Esophagus muscularis mucosa (tissue), 4 donors: ENCODE measurements around the gene CHD1L. TPM values are rescaled to one million over a fixed set of nuclear protein-coding genes. Genes with fewer than 3 reads are reported as not detected.

Experiments
- DNase-seq: peaks from one replicate; pipeline ENCODE4 v3.0.0-alpha.2; 2017; ENCODE audit errors: extremely low spot score
- H3K27ac ChIP-seq, 4 donors: fragments of 200-600 bp; sonication (generic); replicated peaks in 1 of 4; 1 replicate in 3 of 4; 2 replicates in 1 of 4; pipeline ENCODE4 v1.5.1; 2016 to 2019; ENCODE audit warnings: mild to moderate bottlenecking in 1 of 4
- H3K27me3 ChIP-seq, 4 donors: fragments of 200-600 bp; sonication (generic); one replicate each; pipeline versions ENCODE4 v1.5.1 to v1.6.0; 2016 to 2019
- H3K36me3 ChIP-seq, 4 donors: fragments of 200-600 bp; sonication (generic); one replicate each; pipeline ENCODE4 v1.5.1; 2016 to 2019
- H3K4me1 ChIP-seq, 4 donors: fragments of 200-600 bp; sonication (generic); one replicate each; pipeline ENCODE4 v1.5.1; 2016 to 2019
- H3K4me3 ChIP-seq, 4 donors: fragments of 200-600 bp; sonication (generic); 1 replicate in 2 of 4; 2 replicates in 2 of 4; pipeline ENCODE4 v1.5.1; 2016 to 2019; ENCODE audit warnings: mild to moderate bottlenecking in 4 of 4, moderate library complexity in 1 of 4
- H3K9me3 ChIP-seq, 4 donors: fragments of 200-600 bp; sonication (generic); 1 replicate in 3 of 4; 2 replicates in 1 of 4; pipeline ENCODE4 v1.5.1; 2016 to 2019
- EP300 ChIP-seq: sonication (generic); formaldehyde crosslinking; IDR thresholded peaks from one replicate; pipeline ENCODE4 v1.6.1; 2017; ENCODE audit warnings: antibody characterized with exemption
- POLR2A ChIP-seq: fragments of 450-650 bp; IDR thresholded peaks from one replicate; pipeline ENCODE4 v1.6.1; 2017; ENCODE audit warnings: antibody characterized with exemption, moderate library complexity, mild to moderate bottlenecking, low read depth
- POLR2AphosphoS5 ChIP-seq, 2 donors: sonication (generic); formaldehyde crosslinking; IDR thresholded peaks; one replicate each; pipeline ENCODE4 v1.6.1; 2017; ENCODE audit warnings: antibody characterized with exemption in 2 of 2
- WGBS: methylation state at CpG from one replicate; pipeline ENCODE4 v1.1.5; 2018; 5-methylcytosine and 5-hydroxymethylcytosine counted together
- intact Hi-C: fragments of 100-400 bp; cut with DNase I; formaldehyde crosslinking; loops from one replicate; pipeline ENCODE4 v1.15.1; 2023
- total RNA-seq, 4 donors: library from RNA; depleted of rRNA; stranded (reverse); fragments of >200 nt; gene quantifications; one replicate each; pipeline versions ENCODE4 v1.1.0 to v1.2.1, GENCODE V29; 2016
- TF ChIP-seq, protein P1 (sequence below), 3 experiments: fragments of 200-600 bp in 2 of 3; fragments of 450-650 bp in 1 of 3; sonication (generic) in 2 of 3; IDR thresholded peaks; one replicate each; pipeline ENCODE4 v1.5.1; 2017 to 2019; ENCODE audit warnings: antibody characterized with exemption in 3 of 3, mild to moderate bottlenecking in 2 of 3, moderate library complexity in 1 of 3

The CHD1L gene
- total RNA-seq, 4 donors from 2014 or later = 13.9 to 18.8 (median 18.2) TPM

DNA sequence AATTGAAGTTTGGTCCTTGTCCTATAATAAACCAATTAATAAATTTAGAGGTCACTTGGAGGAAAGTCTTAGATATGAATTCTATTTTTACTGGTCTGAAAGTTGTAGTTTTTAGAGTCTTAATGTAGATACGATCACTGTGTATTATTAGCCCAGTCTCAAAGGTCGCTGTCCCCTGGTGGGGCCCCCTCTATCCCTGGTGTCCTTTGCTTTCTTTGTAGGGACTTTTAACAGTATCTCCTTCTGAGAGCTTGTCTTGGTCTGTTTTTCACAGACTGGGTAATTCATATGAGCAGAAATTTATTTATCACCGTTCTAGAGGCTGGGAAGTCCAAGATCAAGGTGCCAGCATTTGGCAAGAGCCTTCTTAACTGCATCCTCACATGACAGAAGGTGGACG is 18.5 kb downstream of the CHD1L start:
- no peak overlapping the region for H3K4me3 ChIP-seq
- H3K4me1 ChIP-seq = no peaks in the 10 kb centered on the region
- no peak overlapping the region for H3K27ac ChIP-seq
- no peaks in the 10 kb centered on the region for H3K27me3 ChIP-seq
- 96% methylated on average over 4 of the region's 4 CpGs for WGBS
- peaks cover 19 to 64% (median 38%) of the 10 kb centered on the region in 4 donors for H3K36me3 ChIP-seq
- intact Hi-C loops = no loop called here
- TF ChIP-seq, protein P1, sequence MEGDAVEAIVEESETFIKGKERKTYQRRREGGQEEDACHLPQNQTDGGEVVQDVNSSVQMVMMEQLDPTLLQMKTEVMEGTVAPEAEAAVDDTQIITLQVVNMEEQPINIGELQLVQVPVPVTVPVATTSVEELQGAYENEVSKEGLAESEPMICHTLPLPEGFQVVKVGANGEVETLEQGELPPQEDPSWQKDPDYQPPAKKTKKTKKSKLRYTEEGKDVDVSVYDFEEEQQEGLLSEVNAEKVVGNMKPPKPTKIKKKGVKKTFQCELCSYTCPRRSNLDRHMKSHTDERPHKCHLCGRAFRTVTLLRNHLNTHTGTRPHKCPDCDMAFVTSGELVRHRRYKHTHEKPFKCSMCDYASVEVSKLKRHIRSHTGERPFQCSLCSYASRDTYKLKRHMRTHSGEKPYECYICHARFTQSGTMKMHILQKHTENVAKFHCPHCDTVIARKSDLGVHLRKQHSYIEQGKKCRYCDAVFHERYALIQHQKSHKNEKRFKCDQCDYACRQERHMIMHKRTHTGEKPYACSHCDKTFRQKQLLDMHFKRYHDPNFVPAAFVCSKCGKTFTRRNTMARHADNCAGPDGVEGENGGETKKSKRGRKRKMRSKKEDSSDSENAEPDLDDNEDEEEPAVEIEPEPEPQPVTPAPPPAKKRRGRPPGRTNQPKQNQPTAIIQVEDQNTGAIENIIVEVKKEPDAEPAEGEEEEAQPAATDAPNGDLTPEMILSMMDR (IDR thresholded peaks at IDR 0.05) = no peak
- TF ChIP-seq EP300 = no peak
- TF ChIP-seq POLR2A = no peak
- no peak for TF ChIP-seq POLR2AphosphoS5 (IDR thresholded peaks at IDR 0.05)
- no peak for DNase-seq
- no peaks in the 10 kb centered on the region for H3K9me3 ChIP-seq

- DNase-seq = no peak
- intact Hi-C loops = no loop called here
- WGBS = 83% methylated on average over 3 of the region's 3 CpGs
- peaks cover 29 to 87% (median 62%) of the 10 kb centered on the region in 4 donors for H3K36me3 ChIP-seq
- no peak overlapping the region for H3K4me3 ChIP-seq
- no peaks in the 10 kb centered on the region for H3K27me3 ChIP-seq
- no peak overlapping the region for H3K27ac ChIP-seq
- H3K9me3 ChIP-seq = no peaks in the 10 kb centered on the region
- TF ChIP-seq POLR2AphosphoS5 (IDR thresholded peaks at IDR 0.05) = no peak
- TF ChIP-seq EP300 = no peak
- no peak for TF ChIP-seq POLR2A
- TF ChIP-seq, protein P1 (IDR thresholded peaks at IDR 0.05) = no peak
- H3K4me1 ChIP-seq = no peaks in the 10 kb centered on the region
Measured at GRCh38 chr1:147264158-147264768, 21.8 kb downstream of the CHD1L start.

- Histone ChIP-seq H3K4me3 (no peak overlapping the region), H3K9me3 (no peaks in the 10 kb centered on the region), H3K27me3 (no peaks in the 10 kb centered on the region), H3K27ac (no peak overlapping the region), H3K4me1 (no peaks in the 10 kb centered on the region), H3K36me3 (peaks cover 17 to 87% (median 51%) of the 10 kb centered on the region in 4 donors)
- no peak for TF ChIP-seq EP300
- TF ChIP-seq POLR2AphosphoS5 (IDR thresholded peaks at IDR 0.05) = no peak
- TF ChIP-seq, protein P1 (IDR thresholded peaks at IDR 0.05) = no peak
- TF ChIP-seq POLR2A = no peak
- intact Hi-C loops = no loop called here
- DNase-seq = no peak
- WGBS = 91% methylated on average over 5 of the region's 5 CpGs
Measured at GRCh38 chr1:147266381-147266780, 23.9 kb downstream of the CHD1L start.

- 92% methylated on average over 4 of the region's 4 CpGs for WGBS
- intact Hi-C loops = no loop called here
- H3K36me3 ChIP-seq = peaks cover 15 to 88% (median 46%) of the 10 kb centered on the region in 4 donors
Measured at GRCh38 chr1:147267711-147268110, 25.2 kb downstream of the CHD1L start.

GRCh38 chr1:147270721-147271120 is 28.2 kb downstream of the CHD1L start:
- H3K4me3 ChIP-seq = no peak overlapping the region
- H3K27ac ChIP-seq = no peak overlapping the region
- peaks cover 13 to 78% (median 39%) of the 10 kb centered on the region in 4 donors for H3K36me3 ChIP-seq
- H3K9me3 ChIP-seq = no peaks in the 10 kb centered on the region
- no peaks in the 10 kb centered on the region for H3K27me3 ChIP-seq
- TF ChIP-seq, protein P1 (IDR thresholded peaks at IDR 0.05) = no peak
- TF ChIP-seq EP300 (no peak), POLR2AphosphoS5 (IDR thresholded peaks at IDR 0.05) (no peak), POLR2A (no peak)
- H3K4me1 ChIP-seq = peaks cover 0 to 13% (median 10%) of the 10 kb centered on the region in 4 donors
- DNase-seq = no peak
- intact Hi-C loops = loop anchor here (5.0 to 10.0 kb wide), 2 partner anchors 117 to 624 kb away; no protein-coding TSS in a partner anchor
- 58% methylated on average over 2 of the region's 2 CpGs for WGBS

More at GRCh38 chr1:147267711-147268110, 25.2 kb downstream of the CHD1L start:
- no peak overlapping the region for H3K4me3 ChIP-seq
- H3K27me3 ChIP-seq = no peaks in the 10 kb centered on the region
- no peak for DNase-seq
- no peaks in the 10 kb centered on the region for H3K4me1 ChIP-seq
- H3K9me3 ChIP-seq = no peaks in the 10 kb centered on the region
- H3K27ac ChIP-seq = no peak overlapping the region
- no peak for TF ChIP-seq POLR2A
- no peak for TF ChIP-seq EP300
- TF ChIP-seq POLR2AphosphoS5 (IDR thresholded peaks at IDR 0.05) = no peak
